ENCODE measurements around the gene CERS1.

DNA sequence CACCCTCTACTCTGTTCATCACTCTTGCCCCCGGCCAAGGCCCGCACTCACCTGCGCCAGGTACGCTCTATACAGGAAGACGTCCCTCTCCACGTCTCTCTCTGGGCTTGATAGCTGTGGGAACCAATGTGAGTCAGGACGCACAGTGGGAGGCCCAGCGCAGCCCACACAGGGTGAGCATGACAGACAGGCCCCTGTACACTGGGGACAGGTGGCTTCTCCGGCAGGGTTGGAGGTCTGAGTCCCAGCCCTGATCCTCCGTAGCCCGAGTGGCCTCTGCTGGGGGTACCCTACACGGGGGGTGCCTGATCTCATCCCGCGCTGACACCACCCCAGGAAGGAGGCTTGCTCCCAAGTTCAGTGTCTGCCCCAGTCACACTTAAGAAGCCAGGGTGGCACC lies 17.0 kb upstream of the CERS1 start:
- no peak for TF ChIP-seq EZH2 (IDR thresholded peaks at IDR 0.05; ENCODE audit: borderline replicate concordance, low read depth, low read length, severe bottlenecking)
- TF ChIP-seq, protein P1, sequence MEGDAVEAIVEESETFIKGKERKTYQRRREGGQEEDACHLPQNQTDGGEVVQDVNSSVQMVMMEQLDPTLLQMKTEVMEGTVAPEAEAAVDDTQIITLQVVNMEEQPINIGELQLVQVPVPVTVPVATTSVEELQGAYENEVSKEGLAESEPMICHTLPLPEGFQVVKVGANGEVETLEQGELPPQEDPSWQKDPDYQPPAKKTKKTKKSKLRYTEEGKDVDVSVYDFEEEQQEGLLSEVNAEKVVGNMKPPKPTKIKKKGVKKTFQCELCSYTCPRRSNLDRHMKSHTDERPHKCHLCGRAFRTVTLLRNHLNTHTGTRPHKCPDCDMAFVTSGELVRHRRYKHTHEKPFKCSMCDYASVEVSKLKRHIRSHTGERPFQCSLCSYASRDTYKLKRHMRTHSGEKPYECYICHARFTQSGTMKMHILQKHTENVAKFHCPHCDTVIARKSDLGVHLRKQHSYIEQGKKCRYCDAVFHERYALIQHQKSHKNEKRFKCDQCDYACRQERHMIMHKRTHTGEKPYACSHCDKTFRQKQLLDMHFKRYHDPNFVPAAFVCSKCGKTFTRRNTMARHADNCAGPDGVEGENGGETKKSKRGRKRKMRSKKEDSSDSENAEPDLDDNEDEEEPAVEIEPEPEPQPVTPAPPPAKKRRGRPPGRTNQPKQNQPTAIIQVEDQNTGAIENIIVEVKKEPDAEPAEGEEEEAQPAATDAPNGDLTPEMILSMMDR (IDR thresholded peaks at IDR 0.05; ENCODE audit: borderline replicate concordance, extremely low read depth, low read length, poor library complexity, severe bottlenecking) = no peak

Data from DND-41 (cell line).